ENCODE data around the gene TUBGCP4. TPM values are rescaled to one million over a fixed set of nuclear protein-coding genes. Genes with fewer than 3 reads are reported as not detected.

Gene TUBGCP4
- total RNA-seq, 2 experiments from 2014 or later, result 36.0 to 43.9 TPM

DNA sequence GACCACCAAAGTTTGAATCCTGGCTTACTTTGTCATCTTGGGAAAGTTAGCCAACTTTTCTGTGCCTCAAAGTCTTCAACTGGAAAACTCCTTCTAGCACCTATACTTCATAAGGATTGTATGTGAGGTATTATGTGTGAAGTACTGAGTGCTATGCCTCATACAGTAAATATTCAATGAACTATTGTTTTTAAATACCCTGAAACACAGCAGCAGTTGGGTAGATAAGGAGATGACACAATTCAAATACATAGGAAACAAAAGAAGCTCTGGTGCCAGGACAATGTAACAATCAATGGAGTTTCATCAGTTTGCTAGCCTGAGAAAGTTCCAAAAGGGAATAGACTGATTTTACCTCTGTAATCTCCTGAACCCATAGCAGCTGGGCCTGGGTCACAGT is 43.3 kb downstream of the TUBGCP4 start:
- Histone ChIP-seq H3K79me2 (ENCODE audit: insufficient read depth, low read depth, low read length) (no peaks in the 10 kb centered on the region), H3K36me3 (ENCODE audit: insufficient read depth, low read length) (peaks cover 95% of the 10 kb centered on the region), H4K20me1 (ENCODE audit: insufficient read depth, low read length) (no peaks in the 10 kb centered on the region), H3K4me3 (ENCODE audit: low read depth, low read length, poor library complexity, severe bottlenecking) (no peak overlapping the region), H2AFZ (ENCODE audit: low read length) (no peak overlapping the region), H3K9me2 (ENCODE audit: insufficient read depth, low read length) (no peaks in the 10 kb centered on the region), H3K27ac (ENCODE audit: low read depth, low read length, poor library complexity, severe bottlenecking) (no peak overlapping the region), H3K4me1 (ENCODE audit: insufficient read depth, low read length, poor library complexity, severe bottlenecking) (no peaks in the 10 kb centered on the region), H3K9me3 (ENCODE audit: low read length) (no peaks in the 10 kb centered on the region), H3K4me2 (ENCODE audit: low read length) (no peak overlapping the region)
- no peak for DNase-seq (ENCODE audit: low spot score)
- ChIA-PET POLR2A (no interaction called here), CTCF (ENCODE audit: unreplicated experiment) (no interaction called here)
- BruUV-seq (replicated peaks), result no TSS peak
- intact Hi-C loops (cut with micrococcal nuclease; ENCODE audit: unreplicated experiment), result no loop called here
- TF ChIP-seq, protein P1, sequence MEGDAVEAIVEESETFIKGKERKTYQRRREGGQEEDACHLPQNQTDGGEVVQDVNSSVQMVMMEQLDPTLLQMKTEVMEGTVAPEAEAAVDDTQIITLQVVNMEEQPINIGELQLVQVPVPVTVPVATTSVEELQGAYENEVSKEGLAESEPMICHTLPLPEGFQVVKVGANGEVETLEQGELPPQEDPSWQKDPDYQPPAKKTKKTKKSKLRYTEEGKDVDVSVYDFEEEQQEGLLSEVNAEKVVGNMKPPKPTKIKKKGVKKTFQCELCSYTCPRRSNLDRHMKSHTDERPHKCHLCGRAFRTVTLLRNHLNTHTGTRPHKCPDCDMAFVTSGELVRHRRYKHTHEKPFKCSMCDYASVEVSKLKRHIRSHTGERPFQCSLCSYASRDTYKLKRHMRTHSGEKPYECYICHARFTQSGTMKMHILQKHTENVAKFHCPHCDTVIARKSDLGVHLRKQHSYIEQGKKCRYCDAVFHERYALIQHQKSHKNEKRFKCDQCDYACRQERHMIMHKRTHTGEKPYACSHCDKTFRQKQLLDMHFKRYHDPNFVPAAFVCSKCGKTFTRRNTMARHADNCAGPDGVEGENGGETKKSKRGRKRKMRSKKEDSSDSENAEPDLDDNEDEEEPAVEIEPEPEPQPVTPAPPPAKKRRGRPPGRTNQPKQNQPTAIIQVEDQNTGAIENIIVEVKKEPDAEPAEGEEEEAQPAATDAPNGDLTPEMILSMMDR (conservative IDR thresholded peaks at IDR 0.05; ENCODE audit: low read length), result no peak
- TF ChIP-seq EZH2phosphoT487 (IDR thresholded peaks at IDR 0.05; ENCODE audit: borderline replicate concordance, low read depth, low read length), result no peak

GRCh38 chr15:43420435-43420834 is 49.5 kb downstream of the TUBGCP4 start:
- DNase-seq (ENCODE audit: low spot score), result no peak
- H3K4me1 ChIP-seq (ENCODE audit: insufficient read depth, low read length, poor library complexity, severe bottlenecking), result no peaks in the 10 kb centered on the region
- no peak overlapping the region for H3K27ac ChIP-seq (ENCODE audit: low read depth, low read length, poor library complexity, severe bottlenecking)
- H3K79me2 ChIP-seq (ENCODE audit: insufficient read depth, low read depth, low read length), result no peaks in the 10 kb centered on the region
- H3K36me3 ChIP-seq (ENCODE audit: insufficient read depth, low read length), result peaks cover 95% of the 10 kb centered on the region
- TF ChIP-seq, protein P1 (conservative IDR thresholded peaks at IDR 0.05; ENCODE audit: low read length), result no peak
- TF ChIP-seq EZH2phosphoT487 (IDR thresholded peaks at IDR 0.05; ENCODE audit: borderline replicate concordance, low read depth, low read length), result no peak
- no peak overlapping the region for H3K4me3 ChIP-seq (ENCODE audit: low read depth, low read length, poor library complexity, severe bottlenecking)
- POLR2A ChIA-PET, result interaction anchor here (1.5 kb wide), 1 partner anchor 24 kb away, joined by 7 read pairs; no protein-coding TSS in a partner anchor
- no peaks in the 10 kb centered on the region for H4K20me1 ChIP-seq (ENCODE audit: insufficient read depth, low read length)
- CTCF ChIA-PET (ENCODE audit: unreplicated experiment), result no interaction called here
- BruUV-seq (replicated peaks), result TSS peak; percentile 14
- no peak overlapping the region for H2AFZ ChIP-seq (ENCODE audit: low read length)
- no peaks in the 10 kb centered on the region for H3K9me2 ChIP-seq (ENCODE audit: insufficient read depth, low read length)
- no peak overlapping the region for H3K4me2 ChIP-seq (ENCODE audit: low read length)
- H3K9me3 ChIP-seq (ENCODE audit: low read length), result no peaks in the 10 kb centered on the region
- intact Hi-C loops (cut with micrococcal nuclease; ENCODE audit: unreplicated experiment), result no loop called here

- peaks cover 95% of the 10 kb centered on the region for H3K36me3 ChIP-seq (ENCODE audit: insufficient read depth, low read length)
Measured at GRCh38 chr15:43420876-43421275, 50.0 kb downstream of the TUBGCP4 start.

More at GRCh38 chr15:43420876-43421275, 50.0 kb downstream of the TUBGCP4 start:
- Histone ChIP-seq H3K79me2 (ENCODE audit: insufficient read depth, low read depth, low read length) (no peaks in the 10 kb centered on the region), H3K4me3 (ENCODE audit: low read depth, low read length, poor library complexity, severe bottlenecking) (no peak overlapping the region), H3K4me1 (ENCODE audit: insufficient read depth, low read length, poor library complexity, severe bottlenecking) (no peaks in the 10 kb centered on the region), H3K4me2 (ENCODE audit: low read length) (no peak overlapping the region), H2AFZ (ENCODE audit: low read length) (no peak overlapping the region), H3K9me3 (ENCODE audit: low read length) (no peaks in the 10 kb centered on the region), H3K9me2 (ENCODE audit: insufficient read depth, low read length) (no peaks in the 10 kb centered on the region), H3K27ac (ENCODE audit: low read depth, low read length, poor library complexity, severe bottlenecking) (no peak overlapping the region), H4K20me1 (ENCODE audit: insufficient read depth, low read length) (no peaks in the 10 kb centered on the region)
- ChIA-PET POLR2A (no interaction called here), CTCF (ENCODE audit: unreplicated experiment) (no interaction called here)
- intact Hi-C loops (cut with micrococcal nuclease; ENCODE audit: unreplicated experiment), result no loop called here
- TF ChIP-seq, protein P1 (conservative IDR thresholded peaks at IDR 0.05; ENCODE audit: low read length), result no peak
- TF ChIP-seq EZH2phosphoT487 (IDR thresholded peaks at IDR 0.05; ENCODE audit: borderline replicate concordance, low read depth, low read length), result no peak
- BruUV-seq (replicated peaks), result no TSS peak
- DNase-seq (ENCODE audit: low spot score), result no peak
